Epithelial cell of esophagus (primary cell): Measurements from ENCODE around the gene SGCA.

Experiments
- DNase-seq: peaks from one replicate; pipeline ENCODE4 v3.0.0; 2010; ENCODE audit warnings: low read depth
- H3K4me3 ChIP-seq: 2 replicates; pipeline ENCODE4 v1.5.1; 2011; ENCODE audit warnings: mild to moderate bottlenecking, low read length, control low read depth
- CTCF ChIP-seq: IDR thresholded peaks from 2 replicates; pipeline ENCODE4 v1.5.1; 2011; ENCODE audit warnings: low read depth, mild to moderate bottlenecking, low read length, control low read depth, inconsistent platforms; ENCODE audit not compliant: insufficient read depth; ENCODE audit errors: missing control alignments

SGCA gene

GRCh38 chr17:50175035-50175807 lies 9.4 kb downstream of the SGCA start:
- TF ChIP-seq CTCF: no peak
- no peak for DNase-seq
- no peak overlapping the region for H3K4me3 ChIP-seq

- no peak for TF ChIP-seq CTCF
- DNase-seq: no peak
- no peak overlapping the region for H3K4me3 ChIP-seq
These were observed 11.0 kb downstream of the SGCA start for GRCh38 chr17:50176559-50177357.

- DNase-seq: peak; percentile 80
- H3K4me3 ChIP-seq: no peak overlapping the region
- TF ChIP-seq CTCF: no peak
These were observed 11.7 kb downstream of the SGCA start for GRCh38 chr17:50177476-50177875.

- peak; percentile 100 for DNase-seq
- no peak overlapping the region for H3K4me3 ChIP-seq
- TF ChIP-seq CTCF: peak; percentile 52
These were observed 12.4 kb downstream of the SGCA start for GRCh38 chr17:50177983-50178834.

GRCh38 chr17:50180111-50180510 lies 14.3 kb downstream of the SGCA start:
- DNase-seq: no peak
- no peak overlapping the region for H3K4me3 ChIP-seq
- no peak for TF ChIP-seq CTCF

GRCh38 chr17:50180620-50181019 lies 14.8 kb downstream of the SGCA start:
- H3K4me3 ChIP-seq: no peak overlapping the region
- DNase-seq: no peak
- no peak for TF ChIP-seq CTCF
